ENCODE data around the gene TAF1.
A peak's percentile ranks its signal among the peaks of the same experiment; 100 is the strongest.
"Not testable (repeated sequence)": the region's sequence is repeated elsewhere in the genome, so short reads cannot be mapped to it uniquely, and the experiment has no call there.

The TAF1 gene

DNA sequence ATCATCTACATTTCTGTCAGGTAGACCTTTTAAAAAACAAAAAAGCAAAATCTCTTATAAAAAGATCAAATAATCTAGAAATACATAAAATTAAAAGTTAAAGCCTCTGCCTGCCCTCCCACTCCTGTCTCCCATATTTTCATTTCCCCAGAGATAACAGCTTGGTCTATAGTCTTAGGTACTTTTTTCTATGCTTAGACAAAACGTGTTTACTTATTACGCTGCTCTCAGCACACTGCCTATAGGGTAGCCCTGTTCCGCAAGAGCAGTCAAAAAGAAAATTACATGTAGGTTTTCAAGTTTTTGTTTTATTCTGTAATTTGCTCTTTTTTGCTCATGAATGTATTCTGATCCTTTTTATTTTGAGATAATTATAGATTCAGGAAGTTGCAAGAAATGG is 73.3 kb downstream of the TAF1 start:
- no peak for DNase-seq (ENCODE audit: low read depth in 2 of 2)

DNA sequence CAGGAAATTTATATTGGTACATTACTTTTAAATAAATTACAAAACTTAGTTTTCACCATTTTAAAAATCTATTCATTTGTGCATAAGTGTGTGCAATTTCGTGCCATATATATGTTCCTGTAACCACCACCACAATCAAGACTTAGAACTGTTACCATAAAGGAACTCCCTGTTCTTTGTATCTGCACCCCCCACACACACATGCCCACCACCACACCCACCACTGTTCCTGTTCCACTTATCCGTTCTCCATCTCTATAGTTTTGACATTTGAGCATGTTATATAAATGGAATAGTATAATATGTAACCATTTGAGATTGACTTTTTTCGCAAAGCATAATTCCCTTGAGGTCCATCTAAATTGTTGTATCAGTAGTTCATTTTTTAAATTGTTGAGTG is 73.7 kb downstream of the TAF1 start:
- DNase-seq (ENCODE audit: low read depth in 2 of 2), result no peak

DNA sequence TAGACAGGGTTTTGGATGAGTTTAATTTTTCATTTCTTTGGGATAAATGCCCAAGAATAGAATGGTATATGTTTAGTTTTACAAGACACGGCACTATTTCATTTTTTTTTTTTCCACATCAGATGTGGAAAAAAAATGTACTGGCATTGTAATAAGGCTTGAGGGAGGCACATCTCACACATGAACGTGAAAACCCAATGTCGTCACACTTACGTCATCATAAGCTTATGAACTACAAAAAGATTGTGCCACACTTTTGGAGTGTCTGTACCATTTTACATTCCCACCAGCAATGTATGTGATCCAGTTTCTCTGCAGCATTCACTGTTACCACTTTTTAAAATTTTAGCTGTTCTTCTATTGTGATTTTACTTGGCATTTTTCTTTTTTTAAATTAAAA is 74.2 kb downstream of the TAF1 start:
- no peak for DNase-seq (ENCODE audit: low read depth in 2 of 2)

DNA sequence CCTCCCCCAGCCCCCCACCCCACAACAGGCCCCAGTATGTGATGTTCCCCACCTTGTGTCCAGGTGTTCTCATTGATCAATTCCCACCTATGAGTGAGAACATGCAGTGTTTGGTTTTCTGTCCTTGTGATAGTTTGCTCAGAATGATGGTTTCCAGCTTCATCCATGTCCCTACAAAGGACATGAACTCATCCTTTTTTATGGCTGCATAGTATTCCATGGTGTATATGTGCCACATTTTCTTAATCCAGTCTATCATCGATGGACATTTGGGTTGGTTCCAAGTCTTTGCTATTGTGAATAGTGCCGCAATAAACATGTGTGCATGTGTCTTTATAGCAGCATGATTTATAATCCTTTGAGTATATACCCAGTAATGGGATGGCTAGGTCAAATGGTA is 75.7 kb downstream of the TAF1 start:
- DNase-seq (ENCODE audit: low read depth in 2 of 2), result not testable (repeated sequence)

- DNase-seq (ENCODE audit: low read depth in 2 of 2), result no peak
Measured at GRCh38 chrX:71450433-71451106, 84.4 kb downstream of the TAF1 start.

GRCh38 chrX:71451518-71451917 is 85.4 kb downstream of the TAF1 start:
- not testable (repeated sequence) for DNase-seq (ENCODE audit: low read depth in 2 of 2)

DNA sequence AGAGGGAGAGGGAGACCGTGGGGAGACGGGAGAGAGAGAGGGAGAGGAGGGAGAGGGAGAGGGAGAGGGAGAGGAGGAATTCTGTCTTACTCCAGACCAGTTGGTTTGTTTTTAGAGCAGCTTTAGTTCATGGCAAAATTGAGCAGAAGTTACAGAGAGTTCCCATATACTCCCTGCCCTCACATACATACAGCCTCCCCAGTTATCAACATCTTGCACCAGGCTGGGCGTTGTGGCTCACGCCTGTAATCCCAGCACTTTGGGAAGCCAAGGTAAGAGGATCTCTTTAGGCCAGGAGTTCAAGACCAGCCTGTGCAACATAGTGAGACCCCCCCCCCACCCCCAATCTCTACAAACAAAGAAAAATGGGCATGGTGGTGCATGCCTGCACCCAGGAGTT is 86.9 kb downstream of the TAF1 start:
- no peak for DNase-seq (ENCODE audit: low read depth in 2 of 2)

DNA sequence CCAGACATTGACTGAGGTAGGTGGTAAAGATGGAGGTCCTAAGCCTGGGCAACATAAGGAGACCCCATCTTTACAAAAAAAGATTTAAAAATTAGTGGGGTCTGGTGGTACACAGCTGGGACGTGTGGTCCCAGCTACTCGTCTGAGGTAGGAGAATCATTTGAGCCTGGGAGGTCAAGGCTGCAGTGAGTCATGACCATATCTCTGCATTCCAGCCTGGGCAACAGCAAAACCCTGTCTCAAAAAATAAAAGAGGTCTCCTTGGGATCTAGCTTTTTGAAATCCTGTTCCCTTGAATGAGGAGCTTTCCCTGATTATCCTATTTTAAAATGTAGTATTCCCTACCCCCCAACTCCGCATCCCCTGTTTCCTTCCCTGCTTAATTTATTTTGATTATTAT is 88.1 kb downstream of the TAF1 start:
- no peak for DNase-seq (ENCODE audit: low read depth in 2 of 2)

GRCh38 chrX:71458866-71459265 is 92.7 kb downstream of the TAF1 start:
- DNase-seq (ENCODE audit: low read depth in 2 of 2), result no peak

DNA sequence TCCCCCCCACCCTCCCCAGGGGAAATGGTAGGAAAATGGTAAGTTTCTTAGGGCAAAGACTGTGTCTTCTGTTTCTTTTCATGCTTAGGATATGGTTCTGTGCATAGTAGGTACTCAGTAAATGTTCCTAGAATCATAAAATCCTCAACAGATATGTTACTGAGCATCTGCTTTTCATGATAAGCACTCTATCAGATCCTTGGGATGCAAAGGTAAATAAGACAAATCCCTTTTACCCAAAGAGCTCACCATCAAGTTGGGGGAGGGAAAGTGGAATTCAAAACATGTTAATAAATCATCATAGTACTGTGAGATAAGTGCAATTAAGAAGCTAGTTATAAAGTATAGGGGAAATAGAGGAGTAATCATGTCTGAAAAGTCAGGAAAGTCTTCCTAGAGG is 98.8 kb downstream of the TAF1 start:
- no peak for DNase-seq (ENCODE audit: low read depth in 2 of 2)

GRCh38 chrX:71466979-71467523 is 100.9 kb downstream of the TAF1 start:
- no peak for DNase-seq (ENCODE audit: low read depth in 2 of 2)

- DNase-seq (ENCODE audit: low read depth in 2 of 2), result no peak
Measured at GRCh38 chrX:71475785-71476540, 109.8 kb downstream of the TAF1 start.

DNA sequence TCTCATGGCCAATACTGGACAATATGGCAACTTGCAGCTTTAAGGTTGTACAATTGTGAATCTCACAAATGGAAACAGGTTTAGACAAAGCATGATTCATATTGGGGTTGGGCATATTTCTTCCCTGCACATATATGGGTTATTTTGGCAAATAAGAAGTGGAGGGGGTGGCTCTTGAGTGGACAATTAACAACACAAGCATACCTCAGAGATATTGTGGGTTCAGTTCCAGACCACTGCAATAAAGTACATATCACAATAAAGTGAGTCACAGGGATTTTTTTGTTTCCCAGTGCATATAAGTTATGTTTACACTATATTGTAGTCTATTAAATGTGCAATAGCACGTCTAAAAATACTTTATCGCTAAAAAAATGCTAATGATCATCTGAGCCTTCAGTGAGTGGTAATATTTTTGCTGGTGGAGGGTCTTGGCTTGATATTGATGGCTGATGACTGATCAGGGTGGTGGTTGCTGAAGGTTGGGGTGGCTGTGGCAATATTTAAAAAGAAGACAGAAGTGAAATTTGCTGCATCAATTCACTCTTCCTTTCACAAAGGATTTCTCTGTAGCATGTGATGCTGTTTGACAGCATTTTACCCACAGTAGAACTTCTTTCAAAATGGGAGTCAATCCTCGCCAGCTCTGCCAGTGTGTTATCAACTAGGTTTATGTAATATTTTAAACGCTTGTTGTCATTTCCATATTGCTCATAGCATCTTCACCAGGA is 116.2 kb downstream of the TAF1 start:
- DNase-seq (ENCODE audit: low read depth in 2 of 2), result no peak

DNA sequence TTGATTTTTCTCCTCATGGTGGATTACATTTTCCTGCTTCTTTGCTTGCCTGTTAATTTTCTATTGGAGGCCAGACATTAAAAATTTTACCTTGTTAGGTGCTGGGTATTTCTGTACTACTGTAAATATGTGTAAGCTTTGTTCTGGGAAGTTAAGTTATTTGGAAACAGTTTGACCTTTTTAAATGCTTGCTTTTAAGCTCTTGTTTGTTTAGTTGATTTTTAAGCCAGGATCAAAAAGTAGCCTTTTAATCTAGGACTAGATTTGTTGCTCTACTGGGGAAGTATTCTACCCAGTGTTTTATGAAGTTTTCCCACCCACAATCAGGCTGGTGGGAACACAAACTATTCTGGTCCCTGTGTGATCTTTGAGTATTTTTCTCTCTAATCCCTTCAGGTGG is 121.7 kb downstream of the TAF1 start:
- no peak for DNase-seq (ENCODE audit: low read depth in 2 of 2)

DNA sequence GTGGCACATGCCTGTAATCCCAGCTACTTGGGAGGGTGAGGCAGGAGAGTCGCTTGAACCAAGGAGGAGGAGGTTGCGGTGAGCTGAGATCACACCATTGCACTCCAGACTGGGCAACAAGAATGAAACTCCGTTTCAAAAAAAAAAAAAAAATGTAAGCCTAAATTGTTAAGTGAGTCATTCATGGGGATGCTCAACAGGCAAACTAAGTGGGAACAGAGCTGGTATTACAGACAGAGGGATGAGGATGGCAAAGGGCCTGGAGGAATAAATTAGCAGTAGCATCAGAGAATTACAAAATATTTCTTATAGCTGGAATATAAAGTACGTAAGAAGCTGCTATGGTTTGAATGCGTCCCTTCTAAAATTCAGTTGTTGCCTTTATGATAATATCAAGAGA is 123.4 kb downstream of the TAF1 start:
- no peak for DNase-seq (ENCODE audit: low read depth in 2 of 2)

DNA sequence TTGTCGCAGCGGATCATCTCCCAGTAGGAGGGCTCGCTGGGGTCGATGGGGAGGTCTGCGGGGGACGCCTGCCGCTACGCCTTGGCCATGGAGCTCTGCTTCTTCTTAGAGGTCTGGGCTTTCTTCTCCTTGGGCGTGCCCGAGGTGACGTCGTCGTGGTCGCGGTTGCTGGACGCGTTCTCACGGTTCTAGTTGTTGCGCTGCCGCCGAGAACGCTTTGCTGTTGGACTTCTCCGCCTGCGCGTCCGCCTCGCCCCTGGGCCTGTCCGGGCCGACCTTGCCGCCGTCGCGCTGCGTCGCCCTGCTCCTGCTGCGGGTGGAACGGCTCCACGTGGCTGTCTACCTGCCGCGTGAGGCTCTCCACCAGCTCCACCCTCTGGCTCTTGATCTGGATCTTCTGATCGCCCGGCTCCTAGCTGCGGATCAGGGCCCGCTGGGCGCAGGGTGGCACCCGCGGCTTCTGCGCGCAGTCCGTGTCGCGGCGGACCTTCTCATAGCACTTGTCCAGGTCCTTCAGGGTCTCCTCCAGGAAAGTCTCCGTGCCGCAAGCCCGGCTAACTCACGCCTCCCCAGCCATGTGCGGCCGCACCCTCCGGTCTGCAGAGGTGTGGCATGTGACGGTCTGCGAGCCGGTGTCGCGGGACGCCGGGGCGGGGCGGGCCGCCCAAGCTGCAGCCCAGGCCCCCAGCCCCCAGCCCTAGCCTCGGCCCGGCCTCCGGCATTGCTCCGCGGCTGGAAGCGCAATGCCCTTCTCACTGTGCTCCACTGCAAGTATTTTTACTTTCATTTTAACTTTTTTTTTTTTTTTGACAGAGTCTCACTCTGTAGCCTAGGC is 126.3 kb downstream of the TAF1 start:
- DNase-seq (ENCODE audit: low read depth in 2 of 2), result peak; percentile 1 to 22

- no peak for DNase-seq (ENCODE audit: low read depth in 2 of 2)
Measured at GRCh38 chrX:71493111-71493613, 127.0 kb downstream of the TAF1 start.

GRCh38 chrX:71495979-71496378 is 129.8 kb downstream of the TAF1 start:
- DNase-seq (ENCODE audit: low read depth in 2 of 2), result not testable (repeated sequence)

GRCh38 chrX:71496476-71496875 is 130.3 kb downstream of the TAF1 start:
- no peak for DNase-seq (ENCODE audit: low read depth in 2 of 2)

- not testable (repeated sequence) for DNase-seq (ENCODE audit: low read depth in 2 of 2)
Measured at GRCh38 chrX:71502080-71502479, 135.9 kb downstream of the TAF1 start.

DNA sequence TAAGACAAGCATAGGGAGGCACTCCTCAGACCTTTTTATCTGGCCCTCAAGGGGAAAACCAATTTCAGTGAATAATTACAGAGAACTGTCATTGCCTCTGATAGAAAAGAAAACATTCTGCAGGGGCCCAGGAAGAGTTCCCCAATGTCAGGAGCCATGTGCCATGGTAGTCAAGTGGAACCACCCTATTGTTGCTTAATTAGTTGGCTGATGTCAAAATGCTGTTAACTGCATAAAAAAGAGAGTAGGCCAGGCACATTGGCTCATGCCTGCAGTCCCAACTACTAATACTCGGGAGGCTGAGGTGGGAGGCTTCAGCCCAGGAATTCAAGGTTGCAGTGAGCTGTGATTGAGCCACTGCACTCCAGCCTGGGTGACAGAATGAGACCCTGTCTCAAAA is 138.2 kb downstream of the TAF1 start:
- no peak for DNase-seq (ENCODE audit: low read depth in 2 of 2)
